HG02870 (cell line): Measurements from ENCODE around the gene VCAN.

Experiments
- ATAC-seq: cut with Tn5 transposase; IDR thresholded peaks from one replicate; pipeline ENCODE4 v1.9.1; 2021; ENCODE audit warnings: mild to moderate bottlenecking, moderate library complexity; ENCODE audit not compliant: unreplicated experiment

VCAN gene

DNA sequence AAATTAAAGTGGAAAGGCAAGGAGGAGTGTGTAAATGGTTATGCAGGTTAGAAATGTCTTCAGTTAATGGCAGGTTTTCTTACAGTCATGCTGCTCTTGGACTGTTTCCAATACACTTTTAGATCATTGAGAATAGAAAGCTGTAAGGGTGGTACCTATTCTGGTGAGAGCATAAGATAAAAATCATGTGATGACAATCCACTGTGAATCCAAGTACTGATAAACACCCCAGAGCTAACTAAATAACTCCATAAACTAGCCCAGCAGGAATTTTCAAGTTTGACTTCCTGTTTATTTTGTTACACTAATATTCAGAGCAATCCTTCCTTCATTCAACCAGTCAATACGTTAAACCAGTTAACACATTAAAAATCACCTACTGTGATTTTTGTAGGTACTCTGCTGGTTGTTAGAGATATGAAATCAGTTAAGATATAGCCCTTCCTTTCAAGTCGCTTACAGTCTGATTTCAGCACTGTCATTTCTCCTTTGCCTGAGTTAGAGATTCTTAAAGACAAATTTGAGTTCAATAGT lies 22.6 kb downstream of the VCAN start:
- ATAC-seq = no peak

DNA sequence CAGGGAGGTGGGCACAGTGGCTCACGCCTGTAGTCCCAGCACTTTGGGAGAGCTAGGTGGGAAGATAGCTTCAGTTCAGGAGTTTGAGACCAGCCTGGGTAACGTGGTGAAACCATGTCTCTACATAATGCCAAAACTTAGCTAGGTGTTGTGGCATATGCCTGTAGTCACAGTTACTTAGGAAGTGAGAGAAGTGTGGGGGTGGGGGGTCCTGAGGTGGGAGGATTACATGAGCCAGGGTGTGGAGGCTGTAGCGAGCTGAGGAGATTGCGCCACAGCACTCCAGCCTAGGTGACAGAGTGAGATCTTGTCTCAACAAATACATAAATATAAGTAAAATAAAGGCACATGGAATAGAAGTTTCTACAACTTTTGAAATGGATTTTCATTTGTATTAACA lies 23.1 kb downstream of the VCAN start:
- ATAC-seq = no peak

DNA sequence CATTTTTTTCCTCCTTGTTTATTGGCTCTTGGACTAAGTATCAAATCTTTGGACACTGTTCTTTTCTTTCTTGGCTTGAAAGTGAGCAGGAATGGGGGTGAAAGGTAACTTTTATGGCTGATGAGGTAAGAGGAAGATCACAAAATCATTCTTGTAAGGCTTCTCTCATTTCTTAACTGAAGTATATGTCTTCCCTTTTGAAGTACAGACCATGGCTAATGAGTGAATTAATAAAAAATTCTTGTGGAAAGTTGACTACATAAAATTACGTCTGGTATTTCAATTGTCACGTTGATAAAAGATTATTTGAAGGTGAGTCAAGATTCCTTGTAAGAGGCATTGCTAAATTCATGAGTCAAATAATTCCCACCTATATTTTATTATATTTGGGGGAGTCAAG lies 25.1 kb downstream of the VCAN start:
- no peak for ATAC-seq

DNA sequence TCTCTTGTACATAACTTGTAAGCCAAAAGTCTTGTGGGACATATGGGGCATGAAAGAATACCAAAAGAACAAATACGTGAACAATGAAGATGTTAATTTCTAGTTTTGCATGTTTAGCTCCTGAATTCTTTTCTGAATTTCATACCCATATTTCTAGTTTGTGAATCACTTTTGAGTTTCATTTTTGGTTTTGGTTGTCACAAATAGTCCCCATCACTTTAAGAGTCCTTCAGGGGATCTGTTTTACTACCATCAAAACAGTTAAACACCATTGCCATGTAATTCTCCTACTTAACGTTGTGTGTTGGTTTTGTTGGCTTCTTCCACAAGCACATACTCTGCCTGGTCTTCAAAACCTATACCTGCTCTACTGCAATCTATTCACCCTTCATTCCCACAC lies 27.0 kb downstream of the VCAN start:
- ATAC-seq = no peak

DNA sequence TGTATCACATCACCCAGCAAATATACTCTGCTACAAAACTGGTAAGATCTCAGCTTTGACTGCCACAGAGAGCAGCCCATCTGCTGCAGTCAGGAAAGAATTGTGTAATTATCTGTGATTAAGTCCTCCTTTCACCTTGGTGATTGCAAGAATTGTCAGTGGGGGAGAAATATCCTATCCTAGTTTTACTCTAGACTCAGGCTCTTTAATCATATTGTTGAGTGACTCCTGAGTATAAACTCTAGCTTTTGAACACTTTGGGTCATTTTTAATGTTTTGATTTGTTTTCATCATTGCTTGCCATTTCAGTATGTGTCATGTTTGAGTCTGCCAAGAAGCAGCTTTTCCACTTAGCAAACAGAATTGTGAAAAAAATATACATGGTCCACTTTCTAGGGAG lies 32.1 kb downstream of the VCAN start:
- no peak for ATAC-seq

GRCh38 chr5:83507431-83507830 lies 35.9 kb downstream of the VCAN start:
- no peak for ATAC-seq

DNA sequence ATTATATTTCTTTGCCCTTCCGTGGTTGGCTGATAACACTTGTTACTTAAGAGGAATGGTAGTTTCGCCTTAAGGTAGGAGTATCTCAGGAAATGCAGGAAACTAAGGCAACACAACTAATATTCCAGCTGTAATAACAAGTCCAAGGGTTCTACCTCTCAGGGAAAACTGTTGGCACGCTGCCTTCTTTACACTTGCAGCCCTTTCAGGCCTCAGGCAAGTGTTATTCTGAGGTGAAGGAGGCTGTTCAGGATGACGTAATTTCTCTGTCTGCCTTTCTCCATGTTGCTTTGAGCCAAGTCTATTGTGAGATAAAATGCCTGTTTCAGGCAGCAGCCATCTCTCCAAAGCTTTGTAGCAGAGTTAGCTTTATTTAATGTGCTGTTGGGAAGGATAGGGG lies 38.0 kb downstream of the VCAN start:
- ATAC-seq = no peak

DNA sequence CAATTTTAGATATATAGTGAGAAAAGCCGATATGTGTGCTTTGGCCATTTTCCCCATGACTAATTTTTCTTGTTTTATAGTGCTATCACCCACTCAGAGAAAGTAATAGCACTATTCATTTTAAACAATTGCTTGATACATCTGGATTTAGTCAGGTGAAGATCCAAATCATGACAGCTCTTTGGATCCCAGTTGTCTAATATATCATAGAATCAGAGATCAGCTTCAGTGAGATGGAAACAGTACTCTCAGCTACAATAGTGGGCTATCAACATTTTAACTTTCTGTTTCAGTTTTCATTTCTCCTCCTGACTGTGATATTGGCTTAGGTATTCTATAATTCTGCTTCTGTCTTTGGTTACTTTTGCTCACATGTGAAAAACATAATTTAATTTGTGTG lies 38.7 kb downstream of the VCAN start:
- peak; percentile 72 for ATAC-seq

- no peak for ATAC-seq
These were observed 40.7 kb downstream of the VCAN start for GRCh38 chr5:83512061-83512745.

- ATAC-seq = no peak
These were observed 41.5 kb downstream of the VCAN start for GRCh38 chr5:83513081-83513480.

- no peak for ATAC-seq
These were observed 41.9 kb downstream of the VCAN start for GRCh38 chr5:83513491-83513890.

- ATAC-seq = no peak
These were observed 44.8 kb downstream of the VCAN start for GRCh38 chr5:83516377-83516776.

DNA sequence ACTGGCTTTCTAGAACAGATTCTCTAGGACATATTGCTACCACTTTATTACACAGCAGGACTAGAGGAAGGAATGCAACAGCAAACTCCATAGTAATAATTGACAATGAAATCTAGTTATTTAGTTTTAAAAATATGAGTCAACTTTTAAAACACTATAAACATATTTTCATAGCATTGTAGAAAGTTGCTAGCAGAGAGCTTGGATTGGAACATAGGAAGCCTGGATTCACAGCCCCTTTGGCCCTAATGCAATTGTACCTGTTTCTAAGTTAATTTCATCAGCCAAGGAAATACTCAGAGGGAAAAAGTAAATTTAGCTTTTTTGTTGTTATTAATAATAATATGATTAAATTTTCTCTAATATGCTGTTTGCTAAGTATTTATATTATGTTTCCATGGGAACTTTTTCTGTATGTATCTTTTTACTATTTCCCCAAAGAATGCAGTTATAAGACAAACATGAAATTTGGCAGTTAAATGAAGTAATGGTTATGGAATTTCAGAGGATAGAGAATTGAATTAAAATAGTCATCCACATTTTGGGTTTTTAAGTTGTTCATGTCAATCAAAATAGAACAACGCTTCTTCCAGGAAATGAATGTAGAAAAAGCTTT lies 45.6 kb downstream of the VCAN start:
- ATAC-seq = no peak

GRCh38 chr5:83517688-83518085 lies 46.1 kb downstream of the VCAN start:
- no peak for ATAC-seq

GRCh38 chr5:83518319-83519061 lies 46.9 kb downstream of the VCAN start:
- ATAC-seq = no peak

DNA sequence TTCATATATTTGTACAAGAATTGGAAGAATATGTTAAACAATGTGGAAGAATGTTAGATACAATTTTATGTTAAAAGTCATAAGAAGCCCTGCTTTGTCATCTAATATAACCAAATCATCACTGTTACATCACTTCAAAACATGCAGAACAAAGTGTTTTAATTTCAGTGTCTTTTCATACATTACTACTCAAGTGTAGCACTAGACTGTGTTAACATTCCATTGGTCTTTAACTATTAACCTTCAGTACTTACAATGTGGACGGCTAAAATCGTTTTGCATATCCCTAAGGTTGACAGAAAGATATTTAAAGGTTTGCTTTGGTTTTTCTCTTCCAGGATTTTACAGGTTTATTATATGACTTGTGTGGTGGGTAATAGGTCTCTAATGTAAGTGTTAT lies 50.9 kb downstream of the VCAN start:
- no peak for ATAC-seq

DNA sequence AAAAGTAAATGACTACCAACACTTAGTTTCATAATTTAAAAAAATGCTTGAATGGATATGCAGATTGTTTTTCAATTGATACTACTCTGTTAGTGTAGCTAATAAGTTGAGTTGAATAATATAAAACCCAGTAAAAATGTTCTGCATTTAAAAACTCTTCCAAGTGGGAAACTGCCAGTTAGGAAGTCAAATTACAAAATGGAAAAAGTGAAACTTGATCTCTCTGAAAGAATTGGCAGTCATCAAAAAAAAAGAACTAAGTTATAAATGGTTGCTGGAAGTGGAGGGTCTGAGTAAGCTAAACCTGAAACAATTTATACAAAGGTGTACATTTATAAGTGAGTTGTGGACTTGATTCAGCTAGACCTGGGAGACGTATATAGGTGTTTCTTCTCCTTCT lies 52.4 kb downstream of the VCAN start:
- no peak for ATAC-seq

DNA sequence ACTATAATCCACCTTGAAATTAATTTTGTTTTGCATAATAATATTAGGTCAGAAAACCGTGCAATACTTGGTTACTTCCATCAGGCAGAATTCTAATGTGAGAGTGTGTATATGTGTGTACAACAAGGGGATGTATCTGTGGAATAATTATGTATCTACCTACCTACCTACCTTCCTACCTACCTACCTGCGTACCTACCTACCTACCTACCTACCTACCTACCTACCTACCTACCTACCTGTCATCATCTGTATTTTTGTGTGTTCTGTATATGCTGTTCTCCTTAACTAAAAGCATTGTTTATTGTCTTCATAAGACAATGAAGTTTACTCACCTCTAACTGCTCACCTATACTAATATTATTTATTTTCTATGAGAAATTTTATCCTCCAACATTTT lies 52.8 kb downstream of the VCAN start:
- ATAC-seq = no peak

- no peak for ATAC-seq
These were observed 53.4 kb downstream of the VCAN start for GRCh38 chr5:83524991-83525390.

DNA sequence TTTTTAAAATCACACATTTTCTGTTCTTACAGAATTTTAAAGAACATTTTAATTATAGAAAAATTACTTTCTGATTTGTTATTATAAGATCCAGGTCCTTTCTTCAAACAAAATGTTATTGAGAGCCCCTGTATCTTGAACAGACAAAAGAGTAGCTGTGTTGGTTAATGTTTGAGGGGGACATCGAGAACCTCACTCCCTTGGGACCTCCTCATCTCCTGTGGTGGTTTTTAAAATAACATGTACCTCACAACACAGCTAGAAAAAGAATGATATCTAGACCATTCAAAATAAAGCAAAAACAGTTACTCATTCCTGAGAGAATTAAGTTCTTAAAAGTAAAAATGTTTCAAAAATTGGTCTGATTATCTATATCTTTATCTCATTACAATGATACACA lies 54.7 kb downstream of the VCAN start:
- ATAC-seq = no peak

DNA sequence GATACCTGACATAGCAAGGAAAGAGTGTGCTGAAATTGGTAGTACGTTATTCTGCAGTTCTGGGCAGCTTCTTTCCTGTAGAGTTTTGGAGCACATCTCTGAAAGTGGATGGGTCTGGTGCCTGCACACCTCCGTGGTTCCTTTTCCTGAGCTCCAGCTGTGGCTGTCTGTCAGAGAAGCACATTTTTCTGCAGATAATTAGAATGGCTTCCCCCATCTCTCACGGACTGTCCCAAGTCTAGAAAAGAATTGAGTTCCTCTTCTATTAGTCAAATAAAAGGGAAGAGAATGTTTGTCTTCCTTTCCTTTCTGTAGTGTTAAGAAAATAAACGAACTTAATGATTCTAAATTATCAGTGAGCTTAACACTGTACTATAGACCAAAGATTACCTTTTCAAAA lies 55.7 kb downstream of the VCAN start:
- no peak for ATAC-seq
